HG02642 (cell line): ENCODE data around the gene FOXE1.

Source experiments
- ATAC-seq: cut with Tn5 transposase; IDR thresholded peaks from one replicate; pipeline ENCODE4 v1.9.1; 2021; ENCODE audit warnings: mild to moderate bottlenecking; ENCODE audit not compliant: unreplicated experiment, poor library complexity

FOXE1 gene

DNA sequence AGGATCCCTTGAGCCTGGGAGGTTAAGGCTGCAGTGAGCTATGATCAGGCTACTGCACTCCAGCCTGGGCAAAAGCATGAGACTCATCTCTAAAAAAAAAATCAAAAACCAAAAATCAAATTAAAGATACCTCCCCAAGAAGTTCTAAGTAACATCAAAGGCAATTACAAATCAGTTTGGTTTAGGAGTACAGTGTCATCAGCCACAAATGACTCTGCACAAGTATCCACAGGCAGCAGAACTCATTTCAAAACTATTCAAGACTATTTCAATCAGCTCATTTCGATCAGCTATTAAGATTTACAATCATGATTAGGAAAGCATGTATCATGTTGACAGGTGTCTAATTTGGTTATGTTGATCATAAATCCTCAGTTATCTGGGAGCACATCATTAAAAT lies 50.2 kb downstream of the FOXE1 start:
- no peak for ATAC-seq

DNA sequence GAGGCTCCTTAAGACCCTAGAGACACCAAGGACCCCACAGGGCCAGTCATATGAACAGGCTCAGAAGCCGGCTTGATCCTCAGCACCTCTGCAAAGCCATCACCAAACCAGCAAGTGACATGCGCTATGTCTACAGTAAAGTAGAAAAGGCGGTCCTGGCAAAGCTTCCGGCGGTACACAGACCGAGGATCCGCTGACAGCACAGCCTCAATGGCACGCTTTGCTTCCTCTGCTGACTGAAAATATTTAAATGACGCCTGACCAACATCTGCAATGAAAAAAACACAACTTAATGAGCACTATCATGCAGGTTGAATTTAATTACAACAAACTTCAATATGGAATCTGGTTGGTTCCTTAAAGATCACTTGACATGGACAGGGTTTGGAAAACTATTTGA lies 51.7 kb downstream of the FOXE1 start:
- ATAC-seq, result no peak

DNA sequence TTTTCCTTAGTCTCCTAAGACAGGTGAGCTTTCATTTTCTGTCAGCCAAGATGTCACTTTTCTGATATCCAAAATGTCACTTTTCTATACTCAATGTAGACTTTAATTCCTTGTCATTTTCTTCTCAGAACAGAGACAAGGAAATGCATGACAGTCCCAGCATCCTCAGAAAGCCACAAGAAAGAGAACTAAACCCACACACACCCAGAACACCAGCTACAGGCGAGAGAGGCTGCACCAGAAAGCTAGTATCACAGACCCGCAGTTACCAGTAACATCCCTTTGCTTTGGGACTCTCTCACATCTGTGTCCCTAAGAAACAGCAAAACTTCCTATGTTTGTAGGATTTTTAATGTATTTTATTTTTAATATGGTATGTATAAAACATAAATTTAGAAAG lies 52.2 kb downstream of the FOXE1 start:
- no peak for ATAC-seq
